Prostate gland (tissue), 1 donor: ENCODE data around the gene GBP3.
"Not testable (repeated sequence)": the region's sequence is repeated elsewhere in the genome, so short reads cannot be mapped to it uniquely, and the experiment has no call there.

ENCODE experiments used
- POLR2A ChIP-seq: fragments of 450-650 bp; IDR thresholded peaks from one replicate; pipeline ENCODE4 v1.6.1; 2016; ENCODE audit warnings: antibody characterized with exemption, mild to moderate bottlenecking
- POLR2AphosphoS5 ChIP-seq: sonication (generic); formaldehyde crosslinking; IDR thresholded peaks from one replicate; pipeline ENCODE4 v1.6.1; 2017; ENCODE audit warnings: antibody characterized with exemption

DNA sequence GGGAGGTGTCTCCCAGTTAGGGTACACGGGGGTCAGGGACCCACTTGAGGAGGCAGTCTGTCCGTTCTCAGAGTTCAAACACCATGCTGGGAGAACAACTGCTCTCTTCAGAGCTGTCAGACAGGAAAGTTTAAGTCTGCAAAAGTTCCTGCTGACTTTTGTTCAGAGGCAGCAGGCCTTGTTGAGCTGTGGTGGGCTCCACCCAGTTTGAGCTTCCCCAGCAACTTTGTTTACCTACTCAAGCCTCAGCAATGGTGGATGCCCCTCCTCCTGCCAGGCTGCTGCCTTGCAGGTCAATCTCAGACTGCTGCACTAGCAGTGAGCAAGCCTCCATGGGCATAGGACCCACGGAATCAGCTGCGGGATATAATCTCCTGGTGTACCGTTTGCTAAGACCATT is 11.3 kb upstream of the GBP3 start:
- not testable (repeated sequence) for TF ChIP-seq POLR2AphosphoS5, POLR2A
